ENCODE results near the gene GPT2.
"Not testable (repeated sequence)": the region's sequence is repeated elsewhere in the genome, so short reads cannot be mapped to it uniquely, and the experiment has no call there.

The GPT2 gene

DNA sequence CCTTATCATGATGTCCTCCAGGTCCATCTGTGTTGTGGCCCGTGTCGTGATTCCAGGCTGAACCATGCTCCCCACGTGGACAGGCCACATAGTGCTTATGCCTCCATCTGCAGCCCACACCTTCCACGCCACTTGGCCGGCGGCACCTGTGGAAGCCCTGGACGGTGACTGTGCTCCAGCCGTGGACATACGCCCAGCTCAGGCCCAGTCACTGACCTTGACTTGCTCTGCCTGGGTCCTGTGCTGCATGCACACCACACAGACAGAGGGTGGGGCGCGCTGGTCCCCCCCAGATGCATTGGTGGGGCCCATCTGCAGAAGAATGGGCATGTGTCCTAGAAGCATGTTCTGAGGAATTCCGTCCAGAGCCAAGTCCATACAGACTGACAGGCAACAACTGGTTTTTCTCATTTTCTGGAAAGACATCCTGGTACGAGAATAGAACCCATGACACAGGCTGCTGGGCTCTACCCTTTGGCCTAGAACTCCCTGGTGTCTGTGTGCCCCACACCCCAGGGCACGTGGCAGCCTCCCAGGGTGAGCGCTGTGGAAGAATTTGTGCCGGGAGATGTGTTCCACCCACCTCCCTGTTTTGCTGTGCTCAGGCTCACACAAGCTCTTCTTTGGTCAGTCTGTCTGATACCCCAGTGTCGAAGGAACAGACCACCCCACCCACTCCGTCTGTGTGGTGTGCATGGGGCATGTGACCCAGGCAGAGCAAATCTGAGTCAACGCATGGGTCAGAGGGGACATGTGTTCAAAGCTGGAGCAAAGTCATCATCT is 39.5 kb downstream of the GPT2 start:
- DNase-seq: no peak

DNA sequence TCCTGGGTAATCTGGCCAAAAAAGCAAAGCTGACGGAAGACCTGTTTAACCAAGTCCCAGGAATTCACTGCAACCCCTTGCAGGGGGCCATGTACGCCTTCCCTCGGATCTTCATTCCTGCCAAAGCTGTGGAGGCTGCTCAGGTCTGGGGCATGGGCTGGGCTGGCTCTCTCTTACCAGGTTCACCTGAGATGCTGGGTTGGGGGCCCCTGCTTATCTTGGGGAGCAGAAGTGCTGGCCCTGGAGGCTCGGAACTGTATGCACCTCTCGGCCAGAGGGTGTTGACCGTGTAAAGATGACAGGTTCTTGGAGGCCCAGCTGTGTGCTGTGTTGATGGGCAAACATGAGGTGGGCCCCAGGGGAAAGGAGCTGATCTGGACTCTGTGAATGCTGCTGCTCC is 40.2 kb downstream of the GPT2 start:
- no peak for DNase-seq

DNA sequence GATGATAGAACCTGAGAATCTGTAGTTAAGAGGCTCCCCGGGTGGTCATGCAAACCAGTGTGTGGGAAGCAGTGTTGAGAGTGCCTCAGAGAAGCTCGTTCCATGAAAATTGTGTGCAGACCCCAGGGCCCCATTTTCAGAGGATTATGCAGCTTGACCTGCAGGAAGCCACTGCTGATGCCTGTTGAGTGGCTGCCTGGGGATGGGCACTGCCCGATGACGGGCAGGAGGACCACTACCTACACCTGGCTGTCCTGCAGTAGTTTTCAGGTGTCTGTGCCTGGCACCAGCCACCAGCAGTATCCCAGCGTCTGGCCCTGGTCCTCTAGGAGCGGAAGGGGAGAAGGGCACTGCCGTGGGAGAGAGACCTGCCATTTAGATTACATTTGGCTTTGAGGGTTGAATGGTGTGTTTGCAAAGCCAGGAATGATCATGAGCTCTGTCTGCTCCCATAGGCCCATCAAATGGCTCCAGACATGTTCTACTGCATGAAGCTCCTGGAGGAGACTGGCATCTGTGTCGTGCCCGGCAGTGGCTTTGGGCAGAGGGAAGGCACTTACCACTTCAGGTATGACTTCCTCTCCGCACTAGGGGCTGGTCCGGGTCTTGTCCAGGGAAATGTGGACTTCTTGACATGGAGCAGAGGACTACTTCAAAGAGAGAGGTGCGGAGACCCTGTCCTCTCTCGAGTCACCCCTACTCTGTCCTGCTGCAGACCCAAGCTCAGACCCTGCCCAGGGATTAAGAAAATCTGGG is 42.5 kb downstream of the GPT2 start:
- DNase-seq: no peak

DNA sequence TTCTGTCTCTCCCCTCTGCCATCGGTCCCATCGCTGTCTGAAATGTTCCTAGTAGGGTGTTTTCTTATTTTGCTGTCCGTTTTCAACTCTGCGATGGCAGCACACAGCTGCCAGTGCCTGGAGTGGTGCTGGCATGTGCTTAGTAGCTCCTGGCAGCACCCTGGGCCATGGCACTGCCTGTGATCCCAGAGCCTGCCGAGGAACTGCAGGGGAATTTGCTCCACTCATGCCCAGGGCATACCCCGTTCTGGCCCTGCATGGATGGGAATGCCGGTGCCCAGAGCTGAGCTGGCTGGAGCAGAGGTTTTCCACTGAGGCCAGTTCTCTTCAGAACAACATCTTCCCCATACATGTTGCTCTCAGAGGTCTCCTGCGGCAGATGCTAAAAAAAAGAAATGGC is 43.1 kb downstream of the GPT2 start:
- DNase-seq: no peak

DNA sequence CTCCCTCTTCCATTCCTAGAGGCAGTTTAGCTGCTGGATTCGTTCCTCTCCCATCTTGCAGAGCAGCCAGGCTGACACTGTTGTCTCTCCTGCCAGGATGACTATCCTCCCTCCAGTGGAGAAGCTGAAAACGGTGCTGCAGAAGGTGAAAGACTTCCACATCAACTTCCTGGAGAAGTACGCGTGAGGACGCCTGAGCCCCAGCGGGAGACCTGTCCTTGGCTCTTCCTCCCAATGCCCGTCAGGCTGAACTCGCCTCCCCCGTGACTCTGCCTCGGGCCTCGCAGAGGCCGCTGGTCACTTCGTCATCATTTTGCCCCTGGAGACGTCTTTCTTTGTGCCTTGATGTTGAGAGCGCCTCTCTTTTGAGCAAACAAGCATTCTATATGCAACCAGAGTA is 44.6 kb downstream of the GPT2 start:
- DNase-seq: no peak

DNA sequence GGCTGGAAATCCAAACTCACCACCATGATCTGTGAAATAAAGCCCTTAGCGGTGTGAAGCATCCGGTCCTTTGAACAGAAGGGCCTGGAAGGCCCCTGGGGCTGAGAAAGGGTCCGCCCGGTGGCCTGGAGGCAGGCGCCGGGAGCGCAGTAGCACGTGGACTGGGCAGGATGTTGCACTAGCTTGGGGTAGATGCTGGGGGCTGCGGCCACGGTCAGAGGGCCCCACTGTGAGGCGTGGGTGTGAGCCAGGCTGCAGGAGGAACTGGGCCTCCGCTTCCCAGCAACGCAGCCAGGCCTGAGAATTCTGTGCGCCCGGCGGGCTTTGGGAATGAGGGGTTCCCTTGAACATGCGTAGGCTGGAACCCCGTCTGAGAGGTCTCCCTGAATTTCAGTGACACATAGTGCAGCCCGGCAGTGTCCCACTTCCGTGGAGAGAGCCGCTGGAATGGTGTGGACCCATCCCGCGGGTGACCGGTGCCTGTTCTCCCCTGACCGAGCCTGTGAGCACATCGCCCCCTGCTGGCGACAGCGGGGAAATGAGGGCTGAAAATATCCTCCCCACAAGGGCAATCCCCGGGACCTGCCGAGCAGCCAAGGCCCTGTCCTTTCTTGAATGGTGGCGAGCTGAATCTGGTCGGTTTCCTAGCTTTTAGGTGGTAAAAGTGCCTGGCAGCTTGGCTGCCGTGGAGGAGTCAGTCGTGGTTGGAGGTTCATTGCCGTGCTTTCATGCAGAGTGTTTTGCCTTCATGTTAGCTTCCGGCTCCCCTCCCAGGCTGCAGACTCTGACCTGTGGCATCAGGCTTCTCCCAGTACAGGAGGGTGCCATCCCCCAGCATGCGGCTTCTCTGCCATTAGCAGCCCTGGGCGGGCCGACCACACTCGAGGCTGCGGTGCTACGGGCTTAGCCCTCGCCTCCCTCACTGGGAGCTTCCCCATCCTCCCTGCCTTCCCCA is 45.5 kb downstream of the GPT2 start:
- no peak for DNase-seq

DNA sequence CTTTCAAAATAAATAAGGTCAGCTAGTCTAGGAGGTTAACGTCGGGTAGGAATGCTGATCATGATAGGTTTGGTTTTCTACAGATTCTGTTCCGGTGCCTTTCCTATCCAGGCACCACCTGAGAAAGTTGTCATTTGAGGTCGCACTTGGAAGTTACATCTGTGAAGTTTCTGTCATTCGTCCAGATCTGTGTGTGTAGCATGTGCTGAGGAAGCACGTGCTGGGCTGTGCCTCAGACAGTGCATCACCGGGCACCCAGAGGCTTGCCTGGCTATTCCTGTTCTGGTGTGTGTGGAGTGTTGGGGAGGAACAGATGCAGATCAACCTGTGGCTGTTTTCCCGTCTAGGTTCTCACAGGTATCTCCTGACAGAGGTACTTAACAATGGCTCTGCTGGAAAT is 46.7 kb downstream of the GPT2 start:
- DNase-seq: no peak

DNA sequence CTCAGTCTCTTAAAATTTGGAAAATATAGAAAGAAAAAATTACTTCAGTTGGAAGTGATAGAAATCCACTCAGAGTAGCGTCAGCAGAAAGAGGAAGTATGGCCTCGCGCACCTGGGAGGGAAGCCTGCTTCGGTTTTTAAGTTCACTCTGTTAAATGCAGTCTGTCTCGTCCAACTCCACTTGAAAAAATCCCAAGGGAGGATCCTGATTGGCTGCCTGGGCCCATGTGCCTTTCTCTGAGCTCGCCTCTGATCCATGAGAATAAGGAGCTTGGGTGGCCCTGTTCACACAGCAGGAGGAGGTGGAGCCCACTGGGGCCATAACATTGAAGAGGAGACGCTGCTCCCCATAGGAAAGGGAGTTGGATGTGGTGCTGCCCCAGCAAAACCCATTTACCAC is 48.6 kb downstream of the GPT2 start:
- no peak for DNase-seq

DNA sequence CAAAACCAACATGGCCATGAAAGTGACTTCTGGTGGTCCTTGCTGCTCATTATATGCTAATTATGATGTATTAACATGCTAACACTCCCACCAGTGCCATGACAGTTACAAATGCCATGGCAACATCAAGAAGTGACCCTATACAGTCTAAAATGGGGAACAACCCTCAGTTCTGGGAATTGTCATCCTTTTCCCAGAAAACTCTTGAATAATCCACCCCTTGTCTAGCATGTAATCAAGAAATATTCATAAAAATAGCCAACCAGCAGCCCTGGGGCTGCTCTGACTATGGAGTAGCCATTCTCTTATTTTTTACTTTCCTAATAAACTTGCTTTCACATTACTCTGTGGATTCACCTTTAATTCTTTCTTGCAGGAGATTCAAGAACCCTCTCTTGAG is 53.4 kb downstream of the GPT2 start:
- no peak for DNase-seq

DNA sequence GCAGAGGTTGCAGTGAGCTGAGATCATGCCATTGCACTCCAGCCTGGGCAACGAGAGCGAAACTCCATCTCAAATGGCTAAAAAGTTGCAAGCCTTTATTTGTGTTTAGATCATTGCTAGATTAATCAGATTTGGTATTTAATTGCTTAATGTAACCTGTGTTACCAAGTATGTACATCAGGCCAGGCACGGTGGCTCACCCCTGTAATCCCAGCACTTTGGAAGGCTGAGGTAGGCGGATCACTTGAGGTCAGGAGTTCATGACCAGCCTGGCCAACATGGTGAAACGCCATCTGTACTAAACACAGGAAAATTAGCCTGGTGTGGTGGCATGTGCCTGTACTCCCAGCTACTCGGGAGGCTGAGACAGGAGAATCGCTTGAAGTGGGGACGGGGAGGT is 60.6 kb downstream of the GPT2 start:
- not testable (repeated sequence) for DNase-seq

DNA sequence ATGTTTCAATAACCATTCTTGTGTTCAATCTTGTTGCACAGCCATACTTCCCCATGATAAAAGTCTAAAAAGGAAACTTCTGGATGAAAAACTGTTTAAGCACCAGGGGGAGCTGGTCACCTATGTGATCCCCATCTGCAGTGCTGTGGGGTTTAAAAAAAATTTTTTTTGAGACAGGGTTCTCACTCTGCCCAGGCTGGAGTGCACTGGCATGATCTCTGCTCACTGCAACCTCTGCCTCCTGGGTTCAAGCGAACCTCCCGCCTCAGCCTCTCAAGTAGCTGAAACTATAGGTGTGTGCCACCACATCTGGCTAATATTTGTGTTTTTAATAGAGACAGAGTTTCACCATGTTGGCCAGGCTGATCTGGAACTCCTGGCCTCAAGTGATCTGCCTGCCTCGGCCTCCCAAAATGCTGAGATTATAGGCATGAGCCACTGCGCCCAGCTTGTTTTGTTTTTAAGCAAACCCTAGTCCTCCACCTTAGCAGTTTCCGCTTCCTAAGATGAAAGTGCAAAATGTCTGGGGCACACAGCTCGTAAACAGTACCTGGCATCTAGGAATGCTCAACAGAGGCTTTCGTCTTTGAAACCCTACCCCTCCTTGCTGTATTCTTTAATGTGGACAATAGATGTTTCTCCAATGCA is 63.9 kb downstream of the GPT2 start:
- no peak for DNase-seq

DNA sequence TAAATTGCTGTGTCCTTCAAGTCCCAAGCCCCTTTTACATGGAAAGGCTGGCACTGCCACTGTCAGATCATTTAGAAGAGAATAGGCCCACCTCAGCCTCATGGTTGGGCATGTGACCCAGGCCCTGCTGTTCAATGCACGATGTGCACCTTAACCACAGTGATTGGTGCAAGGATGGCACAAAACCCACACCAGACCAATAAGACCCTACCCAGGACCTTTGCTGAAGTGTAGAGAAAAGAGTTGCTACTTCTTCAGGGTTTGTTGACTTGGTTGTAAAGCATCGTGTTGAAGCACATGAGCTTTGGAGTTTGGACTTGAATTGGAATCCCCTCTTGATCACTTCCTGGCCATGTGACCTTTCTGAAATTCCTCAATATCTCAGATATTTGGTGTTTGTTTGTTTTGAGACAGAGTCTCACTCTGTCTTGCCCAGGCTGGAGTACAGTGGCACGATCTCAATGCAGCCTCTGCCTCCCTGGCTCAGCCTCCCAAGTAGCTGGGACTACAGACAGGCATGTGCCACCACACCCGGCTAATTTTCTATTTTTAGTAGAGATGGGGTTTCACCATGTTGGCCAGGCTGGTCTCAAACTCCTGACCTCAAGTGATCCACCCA is 64.5 kb downstream of the GPT2 start:
- DNase-seq: no peak

DNA sequence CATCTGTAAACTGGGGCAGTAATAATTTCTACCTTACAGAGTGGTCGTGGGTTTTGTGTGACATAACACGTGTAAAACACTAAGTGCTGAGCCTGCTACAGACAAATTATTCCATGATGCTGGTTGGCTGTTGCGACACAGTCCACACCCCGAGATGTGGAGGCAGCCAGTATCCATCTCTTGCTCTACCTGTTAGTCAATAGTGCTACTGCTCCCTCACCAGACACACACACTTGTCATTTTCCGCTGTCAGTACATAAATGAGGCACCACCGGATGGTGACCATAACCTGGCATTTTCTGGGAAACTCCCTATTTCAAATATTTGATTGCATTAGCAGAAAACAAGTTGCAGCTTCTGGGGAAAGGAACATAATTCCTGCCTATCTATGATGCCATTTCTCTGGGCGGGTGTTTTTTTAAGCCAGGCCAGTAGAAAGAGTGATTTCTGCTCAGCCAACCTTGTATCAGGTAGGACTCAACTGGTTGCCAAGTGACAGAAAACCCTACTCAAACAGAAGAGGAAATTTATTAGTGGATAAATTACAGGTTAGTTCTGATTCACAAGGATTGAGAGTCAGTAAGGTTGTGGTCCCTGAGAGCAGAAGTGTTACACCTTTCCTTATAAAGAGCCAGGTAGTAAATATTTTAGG is 65.2 kb downstream of the GPT2 start:
- DNase-seq: no peak

DNA sequence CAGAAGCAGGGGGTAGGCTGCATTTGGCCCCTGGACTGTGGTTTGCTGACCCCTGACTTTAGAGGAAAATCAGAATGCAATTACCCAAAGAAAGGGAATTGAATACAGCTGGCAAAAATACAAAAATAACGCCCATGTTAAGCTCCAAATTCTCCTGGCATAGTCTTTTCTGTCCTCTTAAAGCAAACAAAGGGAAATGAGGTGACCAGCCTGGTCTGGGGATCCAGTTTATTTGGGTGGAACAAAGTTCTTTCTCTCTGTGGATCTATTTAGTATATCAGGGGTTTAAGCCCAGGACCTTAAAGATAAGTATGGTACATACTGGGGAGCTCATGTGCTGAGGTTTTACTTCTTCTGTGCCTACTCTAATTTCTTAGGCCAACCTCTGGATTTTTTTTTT is 65.8 kb downstream of the GPT2 start:
- no peak for DNase-seq

DNA sequence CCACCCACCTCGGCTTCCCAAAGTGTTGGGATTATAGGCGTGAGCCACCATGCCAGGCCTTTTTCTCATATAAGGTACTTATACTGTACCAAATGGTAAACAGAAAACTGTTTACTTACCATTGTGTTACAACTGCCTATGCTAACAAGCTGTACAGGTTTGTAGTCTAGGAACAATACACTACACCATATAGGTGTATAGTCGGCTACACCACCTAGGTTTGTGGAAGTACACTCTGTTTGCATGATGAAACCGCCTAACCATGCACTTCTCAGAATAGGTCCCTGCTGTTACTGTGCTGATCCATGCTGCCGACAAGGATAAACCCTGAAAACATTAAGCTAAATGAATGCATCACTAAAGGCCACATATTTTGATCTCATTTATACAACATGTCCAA is 70.4 kb downstream of the GPT2 start:
- DNase-seq: peak; percentile 25

DNA sequence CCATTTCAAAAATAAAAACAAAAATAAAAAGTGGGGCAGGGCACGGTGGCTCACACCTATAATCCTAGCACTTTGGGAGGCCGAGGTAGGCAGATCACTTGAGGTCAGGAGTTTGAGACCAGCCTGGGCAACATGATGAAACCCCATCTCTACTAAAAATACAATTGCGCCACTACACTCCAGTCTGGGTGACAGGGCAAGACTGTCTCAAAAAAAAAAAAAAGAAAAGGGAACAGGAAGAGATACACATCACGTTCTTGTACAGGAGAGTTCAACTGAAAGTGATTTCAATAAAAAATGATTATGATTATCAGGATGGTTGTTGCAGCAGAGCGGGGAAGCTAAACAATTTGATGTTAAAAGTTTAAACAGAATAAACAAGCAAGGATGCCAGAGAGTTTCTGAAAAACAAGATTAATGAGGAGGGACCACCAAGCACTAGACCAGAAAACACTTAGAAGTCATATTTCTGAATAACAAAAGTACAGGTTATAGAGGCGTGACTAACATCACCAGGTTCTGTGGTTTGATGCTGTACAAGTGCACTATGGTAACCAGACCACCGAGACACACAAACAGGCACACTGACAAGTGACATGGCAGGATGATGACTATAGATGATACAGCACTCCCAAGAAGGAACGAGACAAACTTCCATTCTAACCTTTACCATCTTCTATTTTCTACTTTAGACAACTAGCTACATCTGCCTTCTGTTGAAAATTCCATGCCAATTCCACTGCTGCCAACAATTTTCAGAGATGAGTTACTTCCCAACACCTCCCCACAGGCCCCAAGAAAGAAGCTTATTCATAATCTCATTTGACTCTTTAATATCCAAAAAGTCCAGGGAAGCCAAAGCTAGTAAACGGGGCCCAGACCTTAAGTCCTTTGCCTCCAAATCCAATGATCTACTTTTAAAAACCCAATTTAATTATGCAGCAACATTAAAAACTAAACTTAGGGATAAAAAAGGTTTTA is 77.5 kb downstream of the GPT2 start:
- DNase-seq: no peak

DNA sequence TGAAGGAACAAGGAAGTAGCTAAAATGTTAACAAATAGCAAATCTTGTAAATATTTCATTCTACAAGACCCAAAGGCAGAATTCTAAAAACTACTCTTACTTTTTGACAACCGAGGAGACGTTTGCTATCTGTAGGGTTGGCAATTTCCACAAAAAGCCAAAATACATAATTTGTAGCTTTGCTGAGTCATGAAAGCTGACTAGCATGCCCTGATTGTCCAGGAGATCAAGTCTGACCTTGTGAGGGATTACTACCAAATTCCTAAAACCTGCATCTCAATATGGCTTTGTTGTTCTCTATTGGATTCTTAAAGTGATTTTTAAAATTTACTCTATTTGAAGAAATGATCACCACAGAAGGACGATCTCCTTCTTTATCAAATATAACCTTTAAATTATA is 78.5 kb downstream of the GPT2 start:
- DNase-seq: no peak

DNA sequence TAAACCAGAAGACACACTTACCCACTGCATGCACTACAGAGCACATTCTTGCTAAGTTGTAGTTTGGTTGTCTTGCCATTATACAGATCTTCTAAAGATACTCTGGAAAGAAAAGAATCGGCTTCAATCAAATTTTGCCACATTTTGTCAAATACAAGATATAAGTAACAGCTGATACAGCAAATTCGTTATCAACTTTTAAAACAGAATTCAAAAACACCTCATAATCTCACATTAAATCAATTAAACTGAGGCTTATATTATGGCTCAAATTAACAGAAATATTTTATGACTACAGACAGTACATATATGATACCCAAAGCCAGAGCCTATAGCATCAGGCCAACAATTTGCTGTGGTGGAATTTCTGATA is 83.9 kb downstream of the GPT2 start:
- no peak for DNase-seq

DNA sequence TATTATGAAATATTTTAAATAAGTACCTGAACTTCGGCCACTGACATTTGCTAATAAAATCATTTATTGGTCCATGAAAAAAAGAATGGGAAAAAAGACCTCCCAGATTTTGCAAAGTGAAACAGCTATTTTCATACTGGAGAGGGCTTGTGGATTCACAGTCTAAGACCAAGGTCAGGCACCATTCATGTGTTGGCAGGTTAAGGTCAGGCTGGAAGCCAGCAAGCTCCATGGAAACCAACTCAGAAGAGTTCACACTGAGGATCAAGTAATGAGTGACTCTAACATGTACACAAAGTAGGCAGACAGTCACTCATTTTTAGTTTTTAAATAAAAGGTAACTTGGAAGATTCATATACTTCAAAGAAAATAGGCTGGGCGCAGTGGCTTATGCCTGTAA is 85.9 kb downstream of the GPT2 start:
- no peak for DNase-seq

DNA sequence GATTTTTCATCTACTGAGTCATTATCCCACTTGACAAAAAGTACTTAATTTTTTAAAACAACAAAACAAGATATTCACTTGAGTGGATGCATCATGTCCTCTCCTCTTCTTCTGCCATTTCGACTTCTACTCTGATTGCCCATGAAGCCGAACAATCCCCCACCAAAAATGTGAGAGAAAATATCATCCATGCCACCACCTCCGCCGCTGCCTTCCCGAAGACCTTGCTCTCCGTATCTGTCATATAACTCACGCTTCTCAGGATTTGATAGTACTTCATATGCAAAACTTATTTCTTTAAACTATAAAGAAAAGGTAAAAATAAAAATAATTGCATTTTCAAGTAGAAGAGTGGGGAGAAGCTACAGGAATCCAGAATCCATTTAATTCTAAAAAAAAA is 87.1 kb downstream of the GPT2 start:
- no peak for DNase-seq

Measured in DMS153 (cell line).